Mucosa of stomach (tissue), 1 donor: ENCODE results near the gene PTK7.

Source experiments
- H3K27me3 ChIP-seq: one replicate; pipeline ENCODE4 v1.7.0; 2013; ENCODE audit warnings: mild to moderate bottlenecking, low read length; ENCODE audit not compliant: control insufficient read depth, insufficient read depth
- H3K36me3 ChIP-seq: one replicate; pipeline ENCODE4 v1.7.0; 2013; ENCODE audit warnings: low read length; ENCODE audit not compliant: control insufficient read depth, insufficient read depth
- H3K4me1 ChIP-seq: one replicate; pipeline ENCODE4 v1.7.0; 2013; ENCODE audit warnings: mild to moderate bottlenecking, low read length; ENCODE audit not compliant: control insufficient read depth, insufficient read depth
- H3K4me3 ChIP-seq: one replicate; pipeline ENCODE4 v1.7.0; 2013; ENCODE audit warnings: low read length
- H3K9ac ChIP-seq: one replicate; pipeline ENCODE4 v1.7.0; 2013; ENCODE audit warnings: mild to moderate bottlenecking, low read length, moderate library complexity
- H3K9me3 ChIP-seq: one replicate; pipeline ENCODE4 v1.7.0; 2013; ENCODE audit warnings: mild to moderate bottlenecking, low read length, moderate library complexity; ENCODE audit not compliant: control insufficient read depth
- donor health status: Pancreatic carcinoma.

Gene PTK7

GRCh38 chr6:43184268-43184985 lies 108.3 kb downstream of the PTK7 start:
- H3K9me3 ChIP-seq, result no peaks in the 10 kb centered on the region
- H3K4me1 ChIP-seq, result peaks cover 10% of the 10 kb centered on the region
- H3K27me3 ChIP-seq, result no peaks in the 10 kb centered on the region
- no peak overlapping the region for H3K4me3 ChIP-seq
- H3K9ac ChIP-seq, result no peak overlapping the region
- no peaks in the 10 kb centered on the region for H3K36me3 ChIP-seq

- Histone ChIP-seq H3K4me1 (peaks cover 10% of the 10 kb centered on the region), H3K9me3 (no peaks in the 10 kb centered on the region), H3K36me3 (no peaks in the 10 kb centered on the region), H3K27me3 (no peaks in the 10 kb centered on the region), H3K4me3 (no peak overlapping the region), H3K9ac (no peak overlapping the region)
Observed at GRCh38 chr6:43185391-43185985, 109.4 kb downstream of the PTK7 start.

GRCh38 chr6:43186019-43186418 lies 109.9 kb downstream of the PTK7 start:
- H3K36me3 ChIP-seq, result no peaks in the 10 kb centered on the region
- H3K4me3 ChIP-seq, result no peak overlapping the region
- H3K27me3 ChIP-seq, result no peaks in the 10 kb centered on the region
- H3K9me3 ChIP-seq, result no peaks in the 10 kb centered on the region
- no peak overlapping the region for H3K9ac ChIP-seq
- peaks cover 10% of the 10 kb centered on the region for H3K4me1 ChIP-seq

- H3K36me3 ChIP-seq, result no peaks in the 10 kb centered on the region
- H3K4me3 ChIP-seq, result no peak overlapping the region
- H3K9ac ChIP-seq, result no peak overlapping the region
- H3K4me1 ChIP-seq, result peaks cover 10% of the 10 kb centered on the region
- H3K27me3 ChIP-seq, result no peaks in the 10 kb centered on the region
- no peaks in the 10 kb centered on the region for H3K9me3 ChIP-seq
Observed at GRCh38 chr6:43186706-43187105, 110.6 kb downstream of the PTK7 start.

- no peaks in the 10 kb centered on the region for H3K36me3 ChIP-seq
Observed at GRCh38 chr6:43187821-43188220, 111.7 kb downstream of the PTK7 start.

GRCh38 chr6:43188426-43188825 lies 112.3 kb downstream of the PTK7 start:
- no peak overlapping the region for H3K9ac ChIP-seq
- H3K4me3 ChIP-seq, result no peak overlapping the region
- no peaks in the 10 kb centered on the region for H3K36me3 ChIP-seq
- no peaks in the 10 kb centered on the region for H3K4me1 ChIP-seq
- H3K9me3 ChIP-seq, result no peaks in the 10 kb centered on the region
- no peaks in the 10 kb centered on the region for H3K27me3 ChIP-seq

More at GRCh38 chr6:43187821-43188220, 111.7 kb downstream of the PTK7 start:
- Histone ChIP-seq H3K9me3 (no peaks in the 10 kb centered on the region), H3K9ac (no peak overlapping the region), H3K4me3 (no peak overlapping the region), H3K4me1 (peaks cover 4% of the 10 kb centered on the region), H3K27me3 (no peaks in the 10 kb centered on the region)

GRCh38 chr6:43189776-43190304 lies 113.7 kb downstream of the PTK7 start:
- Histone ChIP-seq H3K4me3 (no peak overlapping the region), H3K36me3 (no peaks in the 10 kb centered on the region), H3K9me3 (no peaks in the 10 kb centered on the region), H3K4me1 (no peaks in the 10 kb centered on the region), H3K27me3 (no peaks in the 10 kb centered on the region), H3K9ac (no peak overlapping the region)

- no peaks in the 10 kb centered on the region for H3K4me1 ChIP-seq
- H3K9ac ChIP-seq, result no peak overlapping the region
- H3K36me3 ChIP-seq, result no peaks in the 10 kb centered on the region
- H3K27me3 ChIP-seq, result no peaks in the 10 kb centered on the region
- no peaks in the 10 kb centered on the region for H3K9me3 ChIP-seq
- no peak overlapping the region for H3K4me3 ChIP-seq
Observed at GRCh38 chr6:43192911-43193310, 116.8 kb downstream of the PTK7 start.

GRCh38 chr6:43193929-43194328 lies 117.8 kb downstream of the PTK7 start:
- Histone ChIP-seq H3K4me3 (no peak overlapping the region), H3K36me3 (no peaks in the 10 kb centered on the region), H3K9me3 (no peaks in the 10 kb centered on the region), H3K9ac (no peak overlapping the region), H3K4me1 (no peaks in the 10 kb centered on the region), H3K27me3 (no peaks in the 10 kb centered on the region)

- peaks cover 4% of the 10 kb centered on the region for H3K36me3 ChIP-seq
- H3K27me3 ChIP-seq, result no peaks in the 10 kb centered on the region
- no peak overlapping the region for H3K4me3 ChIP-seq
- no peaks in the 10 kb centered on the region for H3K9me3 ChIP-seq
- no peak overlapping the region for H3K9ac ChIP-seq
- H3K4me1 ChIP-seq, result no peaks in the 10 kb centered on the region
Observed at GRCh38 chr6:43196337-43196736, 120.2 kb downstream of the PTK7 start.

- Histone ChIP-seq H3K27me3 (no peaks in the 10 kb centered on the region), H3K9ac (no peak overlapping the region), H3K9me3 (no peaks in the 10 kb centered on the region), H3K4me1 (no peaks in the 10 kb centered on the region), H3K36me3 (peaks cover 4% of the 10 kb centered on the region), H3K4me3 (no peak overlapping the region)
Observed at GRCh38 chr6:43199912-43200311, 123.8 kb downstream of the PTK7 start.

GRCh38 chr6:43200541-43200940 lies 124.4 kb downstream of the PTK7 start:
- no peaks in the 10 kb centered on the region for H3K4me1 ChIP-seq
- H3K36me3 ChIP-seq, result peaks cover 4% of the 10 kb centered on the region
- no peaks in the 10 kb centered on the region for H3K9me3 ChIP-seq
- H3K9ac ChIP-seq, result no peak overlapping the region
- no peak overlapping the region for H3K4me3 ChIP-seq
- no peaks in the 10 kb centered on the region for H3K27me3 ChIP-seq
